ENCODE measurements around the gene CCDC57.

CCDC57 gene

GRCh38 chr17:82246365-82247181, 33.9 kb upstream of the CCDC57 start:
- Histone ChIP-seq H3K4me3 (ENCODE audit: low read depth in 1 of 2, low read length in 2 of 2) (no peak overlapping the region), H3K27me3 (ENCODE audit: insufficient read depth, low read length, poor library complexity) (no peaks in the 10 kb centered on the region), H3K9ac (ENCODE audit: low read depth, low read length) (no peak overlapping the region), H3K4me2 (ENCODE audit: insufficient read depth, low read length) (no peak overlapping the region), H2AFZ (ENCODE audit: low read depth, low read length) (no peak overlapping the region), H4K20me1 (ENCODE audit: insufficient read depth, low read length) (peaks cover 94% of the 10 kb centered on the region), H3K79me2 (ENCODE audit: insufficient read depth, low read length) (peaks cover 75% of the 10 kb centered on the region), H3K36me3 (ENCODE audit: insufficient read depth, low read length) (peaks cover 96% of the 10 kb centered on the region), H3K9me3 (ENCODE audit: insufficient read depth, low read length, severe bottlenecking) (no peaks in the 10 kb centered on the region), H3K4me1 (ENCODE audit: insufficient read depth, low read length) (no peaks in the 10 kb centered on the region), H3K27ac (ENCODE audit: low read length) (no peak overlapping the region)
- no peak for ATAC-seq (ENCODE audit: insufficient read depth, low read depth)
- TF ChIP-seq EZH2 (IDR thresholded peaks at IDR 0.05; ENCODE audit: borderline replicate concordance, low read depth, low read length, severe bottlenecking): no peak
- TF ChIP-seq CTCF (IDR thresholded peaks at IDR 0.05; ENCODE audit: borderline replicate concordance, extremely low read depth, low read length, poor library complexity, severe bottlenecking): no peak
- DNase-seq: no peak

GRCh38 chr17:82246040-82246364, 33.4 kb upstream of the CCDC57 start:
- Histone ChIP-seq H3K9me3 (ENCODE audit: insufficient read depth, low read length, severe bottlenecking) (no peaks in the 10 kb centered on the region), H3K4me2 (ENCODE audit: insufficient read depth, low read length) (no peak overlapping the region), H3K9ac (ENCODE audit: low read depth, low read length) (no peak overlapping the region), H3K27me3 (ENCODE audit: insufficient read depth, low read length, poor library complexity) (no peaks in the 10 kb centered on the region), H3K79me2 (ENCODE audit: insufficient read depth, low read length) (peaks cover 71% of the 10 kb centered on the region), H4K20me1 (ENCODE audit: insufficient read depth, low read length) (peaks cover 92% of the 10 kb centered on the region), H3K27ac (ENCODE audit: low read length) (no peak overlapping the region), H2AFZ (ENCODE audit: low read depth, low read length) (no peak overlapping the region), H3K36me3 (ENCODE audit: insufficient read depth, low read length) (peaks cover 90% of the 10 kb centered on the region), H3K4me1 (ENCODE audit: insufficient read depth, low read length) (no peaks in the 10 kb centered on the region), H3K4me3 (ENCODE audit: low read depth in 1 of 2, low read length in 2 of 2) (no peak overlapping the region)
- no peak for ATAC-seq (ENCODE audit: insufficient read depth, low read depth)
- no peak for DNase-seq
- TF ChIP-seq CTCF (IDR thresholded peaks at IDR 0.05; ENCODE audit: borderline replicate concordance, extremely low read depth, low read length, poor library complexity, severe bottlenecking): no peak
- TF ChIP-seq EZH2 (IDR thresholded peaks at IDR 0.05; ENCODE audit: borderline replicate concordance, low read depth, low read length, severe bottlenecking): no peak

GRCh38 chr17:82245134-82246039, 32.7 kb upstream of the CCDC57 start:
- Histone ChIP-seq H3K9ac (ENCODE audit: low read depth, low read length) (no peak overlapping the region), H4K20me1 (ENCODE audit: insufficient read depth, low read length) (peaks cover 92% of the 10 kb centered on the region), H3K4me2 (ENCODE audit: insufficient read depth, low read length) (no peak overlapping the region), H3K27ac (ENCODE audit: low read length) (no peak overlapping the region), H3K4me3 (ENCODE audit: low read depth in 1 of 2, low read length in 2 of 2) (no peak overlapping the region), H3K27me3 (ENCODE audit: insufficient read depth, low read length, poor library complexity) (no peaks in the 10 kb centered on the region), H3K9me3 (ENCODE audit: insufficient read depth, low read length, severe bottlenecking) (no peaks in the 10 kb centered on the region), H3K79me2 (ENCODE audit: insufficient read depth, low read length) (peaks cover 64% of the 10 kb centered on the region), H2AFZ (ENCODE audit: low read depth, low read length) (no peak overlapping the region), H3K4me1 (ENCODE audit: insufficient read depth, low read length) (no peaks in the 10 kb centered on the region), H3K36me3 (ENCODE audit: insufficient read depth, low read length) (peaks cover 85% of the 10 kb centered on the region)
- ATAC-seq (ENCODE audit: insufficient read depth, low read depth): no peak
- TF ChIP-seq EZH2 (IDR thresholded peaks at IDR 0.05; ENCODE audit: borderline replicate concordance, low read depth, low read length, severe bottlenecking) (no peak), CTCF (IDR thresholded peaks at IDR 0.05; ENCODE audit: borderline replicate concordance, extremely low read depth, low read length, poor library complexity, severe bottlenecking) (no peak)
- no peak for DNase-seq
